Spleen (tissue), 7 donors: Measurements from ENCODE around the gene TMEM91.

Experiments used
- POLR2A ChIP-seq, 3 donors: fragments of 450-650 bp; IDR thresholded peaks; one replicate each; pipeline ENCODE4 v1.5.1; 2017; ENCODE audit warnings: antibody characterized with exemption in 3 of 3, mild to moderate bottlenecking in 1 of 3
- TF ChIP-seq, protein P1 (sequence below), 11 experiments: fragments of 200-600 bp in 7 of 11; fragments of 450-650 bp in 4 of 11; sonication (generic) in 4 of 11; IDR thresholded peaks in 8 of 11; conservative IDR thresholded peaks in 3 of 11; 1 replicate in 7 of 11; 2 replicates in 4 of 11; pipeline versions ENCODE4 v1.4.0 to v1.8.0; 2016 to 2021; ENCODE audit warnings: antibody characterized with exemption in 11 of 11, inconsistent platforms in 4 of 11, mild to moderate bottlenecking in 1 of 11
- donor health status: DM: no; HTN: no; CAD: no; lungs with moderate emphysema.
- donor health status: DM: no; HTN: no; CAD: no.
- donor health status: DM: no; HTN: no; CAD: no.

DNA sequence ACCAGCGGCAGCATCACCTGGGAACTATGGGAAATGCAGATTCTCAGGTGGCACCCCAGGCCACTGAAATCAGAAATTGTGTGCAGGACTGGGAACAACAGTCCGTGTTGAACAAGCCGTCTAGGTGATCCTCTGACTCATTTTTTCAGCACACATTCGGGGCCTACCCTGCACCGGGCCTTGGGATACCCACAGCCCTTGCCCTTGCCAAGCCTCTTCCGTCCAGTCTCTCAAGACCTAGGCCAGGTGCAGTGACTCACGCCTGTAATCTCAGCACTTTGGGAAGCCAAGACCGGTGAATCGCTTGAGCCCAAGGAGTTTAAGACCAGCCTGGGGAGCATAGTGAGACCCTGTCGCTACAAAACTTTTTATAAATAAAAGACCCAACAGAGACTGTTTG is 40.9 kb upstream of the TMEM91 start:
- TF ChIP-seq, protein P1, sequence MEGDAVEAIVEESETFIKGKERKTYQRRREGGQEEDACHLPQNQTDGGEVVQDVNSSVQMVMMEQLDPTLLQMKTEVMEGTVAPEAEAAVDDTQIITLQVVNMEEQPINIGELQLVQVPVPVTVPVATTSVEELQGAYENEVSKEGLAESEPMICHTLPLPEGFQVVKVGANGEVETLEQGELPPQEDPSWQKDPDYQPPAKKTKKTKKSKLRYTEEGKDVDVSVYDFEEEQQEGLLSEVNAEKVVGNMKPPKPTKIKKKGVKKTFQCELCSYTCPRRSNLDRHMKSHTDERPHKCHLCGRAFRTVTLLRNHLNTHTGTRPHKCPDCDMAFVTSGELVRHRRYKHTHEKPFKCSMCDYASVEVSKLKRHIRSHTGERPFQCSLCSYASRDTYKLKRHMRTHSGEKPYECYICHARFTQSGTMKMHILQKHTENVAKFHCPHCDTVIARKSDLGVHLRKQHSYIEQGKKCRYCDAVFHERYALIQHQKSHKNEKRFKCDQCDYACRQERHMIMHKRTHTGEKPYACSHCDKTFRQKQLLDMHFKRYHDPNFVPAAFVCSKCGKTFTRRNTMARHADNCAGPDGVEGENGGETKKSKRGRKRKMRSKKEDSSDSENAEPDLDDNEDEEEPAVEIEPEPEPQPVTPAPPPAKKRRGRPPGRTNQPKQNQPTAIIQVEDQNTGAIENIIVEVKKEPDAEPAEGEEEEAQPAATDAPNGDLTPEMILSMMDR (IDR thresholded peaks at IDR 0.05 in 8 of 11, conservative IDR thresholded peaks at IDR 0.05 in 3 of 11): no peak
- TF ChIP-seq POLR2A (IDR thresholded peaks at IDR 0.05): no peak
